Fibroblast of skin of left biceps (primary cell): ENCODE data around the gene CABP7.
"Not testable (repeated sequence)": the region's sequence is repeated elsewhere in the genome, so short reads cannot be mapped to it uniquely, and the experiment has no call there.

Experiments used
- DNase-seq, 2 experiments: peaks; one replicate each; pipeline ENCODE4 v3.0.0-alpha.2; 2013; ENCODE audit warnings: low read depth in 2 of 2

Gene CABP7

GRCh38 chr22:29748248-29748893, 28.6 kb downstream of the CABP7 start:
- DNase-seq, result no peak

- DNase-seq, result no peak
Observed at GRCh38 chr22:29750029-29750428, 30.2 kb downstream of the CABP7 start.

- DNase-seq, result no peak
Observed at GRCh38 chr22:29750559-29751538, 31.0 kb downstream of the CABP7 start.

GRCh38 chr22:29751669-29752068, 31.9 kb downstream of the CABP7 start:
- no peak for DNase-seq

GRCh38 chr22:29753808-29754657, 34.2 kb downstream of the CABP7 start:
- no peak for DNase-seq

GRCh38 chr22:29754658-29755395, 35.0 kb downstream of the CABP7 start:
- not testable (repeated sequence) for DNase-seq

- no peak for DNase-seq
Observed at GRCh38 chr22:29755889-29756288, 36.1 kb downstream of the CABP7 start.

- DNase-seq, result no peak
Observed at GRCh38 chr22:29756341-29756740, 36.5 kb downstream of the CABP7 start.

- DNase-seq, result no peak
Observed at GRCh38 chr22:29757096-29757495, 37.3 kb downstream of the CABP7 start.

GRCh38 chr22:29758068-29758622, 38.3 kb downstream of the CABP7 start:
- DNase-seq, result no peak

GRCh38 chr22:29758959-29759358, 39.2 kb downstream of the CABP7 start:
- no peak for DNase-seq

GRCh38 chr22:29762263-29762662, 42.5 kb downstream of the CABP7 start:
- no peak for DNase-seq

GRCh38 chr22:29765905-29766631, 46.3 kb downstream of the CABP7 start:
- DNase-seq, result no peak

GRCh38 chr22:29766632-29767170, 46.9 kb downstream of the CABP7 start, which contains the start of gene ZMAT5:
TSS of gene ZMAT5 (minus strand) at chr22:29767007. CDS start at chr22:29748544, 18,463 bp downstream.
- DNase-seq, result peak; percentile 89 to 91

GRCh38 chr22:29767171-29768051, 47.6 kb downstream of the CABP7 start, which contains the start of gene UQCR10:
TSS of gene UQCR10 (plus strand) at chr22:29767369. CDS start at chr22:29767399, 30 bp downstream.
- peak; percentile 71 to 75 for DNase-seq

- no peak for DNase-seq
Observed at GRCh38 chr22:29768052-29768693, 48.4 kb downstream of the CABP7 start.

GRCh38 chr22:29769723-29770321, 50.0 kb downstream of the CABP7 start:
- no peak for DNase-seq

- DNase-seq, result no peak
Observed at GRCh38 chr22:29772170-29772641, 52.4 kb downstream of the CABP7 start.
